Measurements from ENCODE around the gene FHOD1. TPM values are rescaled to one million over a fixed set of nuclear protein-coding genes. Genes with fewer than 3 reads are reported as not detected.
A peak's percentile ranks its signal among the peaks of the same experiment; 100 is the strongest.

FHOD1 gene
- total RNA-seq, 2 experiments from 2014 or later = 16.5 to 55.0 TPM

GRCh38 chr16:67186550-67186950 lies 60.7 kb downstream of the FHOD1 start:
- H3K4me2 ChIP-seq (ENCODE audit: low read length) = no peak overlapping the region
- ChIA-PET POLR2A (no interaction called here), CTCF (ENCODE audit: unreplicated experiment) (no interaction called here)

DNA sequence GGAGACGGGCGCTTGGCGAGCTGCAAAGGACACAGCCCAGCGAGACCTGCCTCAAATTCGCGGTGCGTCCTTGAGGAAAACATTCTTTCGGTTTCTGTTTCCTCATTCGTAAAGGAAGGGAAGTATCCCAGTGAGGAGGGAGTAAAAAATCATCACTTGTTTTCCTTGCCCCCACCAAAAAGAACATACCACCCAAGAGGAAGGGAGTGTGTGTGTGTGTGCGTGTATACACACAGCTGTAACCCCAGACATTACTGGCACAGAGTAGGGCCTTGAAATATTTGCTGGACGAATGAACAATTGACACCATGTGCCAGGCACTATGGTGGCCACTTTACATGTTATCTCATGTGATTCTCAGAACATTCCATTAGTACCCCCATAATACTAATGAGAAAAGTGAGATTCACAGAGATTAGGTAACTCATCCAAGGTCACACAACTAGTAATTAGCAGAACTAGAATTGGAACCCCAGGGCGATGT lies 61.6 kb downstream of the FHOD1 start:
- BruUV-seq (replicated peaks) = no TSS peak
- no peak overlapping the region for H3K4me3 ChIP-seq (ENCODE audit: low read depth, low read length, poor library complexity, severe bottlenecking)
- no peak overlapping the region for H3K4me2 ChIP-seq (ENCODE audit: low read length)
- no peak overlapping the region for H3K27ac ChIP-seq (ENCODE audit: low read depth, low read length, poor library complexity, severe bottlenecking)
- intact Hi-C loops (cut with micrococcal nuclease; ENCODE audit: unreplicated experiment) = loop anchor here (1.0 to 10.0 kb wide), 2 partner anchors 171 to 208 kb away; no protein-coding TSS in a partner anchor
- DNase-seq (ENCODE audit: low spot score) = no peak
- no peak overlapping the region; the same call in 1 of the 2 replicates for H2AFZ ChIP-seq (ENCODE audit: low read length)
- H3K4me1 ChIP-seq (ENCODE audit: insufficient read depth, low read length, poor library complexity, severe bottlenecking) = peaks cover 14% of the 10 kb centered on the region
- H3K9me2 ChIP-seq (ENCODE audit: insufficient read depth, low read length) = no peaks in the 10 kb centered on the region
- ChIA-PET POLR2A (no interaction called here), CTCF (ENCODE audit: unreplicated experiment) (no interaction called here)
- H3K79me2 ChIP-seq (ENCODE audit: insufficient read depth, low read depth, low read length) = no peaks in the 10 kb centered on the region
- no peaks in the 10 kb centered on the region for H3K36me3 ChIP-seq (ENCODE audit: insufficient read depth, low read length)
- no peaks in the 10 kb centered on the region for H3K9me3 ChIP-seq (ENCODE audit: low read length)
- TF ChIP-seq EZH2phosphoT487 (IDR thresholded peaks at IDR 0.05; ENCODE audit: borderline replicate concordance, low read depth, low read length) (no peak), CTCF (conservative IDR thresholded peaks at IDR 0.05; ENCODE audit: low read length) (peak; percentile 59; the same call in 1 of the 2 replicates)
- no peaks in the 10 kb centered on the region for H4K20me1 ChIP-seq (ENCODE audit: insufficient read depth, low read length)

More at GRCh38 chr16:67186550-67186950, 60.7 kb downstream of the FHOD1 start:
- Histone ChIP-seq H3K36me3 (ENCODE audit: insufficient read depth, low read length) (no peaks in the 10 kb centered on the region), H3K4me1 (ENCODE audit: insufficient read depth, low read length, poor library complexity, severe bottlenecking) (peaks cover 18% of the 10 kb centered on the region), H3K9me2 (ENCODE audit: insufficient read depth, low read length) (no peaks in the 10 kb centered on the region), H3K4me3 (ENCODE audit: low read depth, low read length, poor library complexity, severe bottlenecking) (no peak overlapping the region), H3K79me2 (ENCODE audit: insufficient read depth, low read depth, low read length) (no peaks in the 10 kb centered on the region), H4K20me1 (ENCODE audit: insufficient read depth, low read length) (no peaks in the 10 kb centered on the region), H3K27ac (ENCODE audit: low read depth, low read length, poor library complexity, severe bottlenecking) (no peak overlapping the region), H3K9me3 (ENCODE audit: low read length) (no peaks in the 10 kb centered on the region), H2AFZ (ENCODE audit: low read length) (no peak overlapping the region)
- TF ChIP-seq EZH2phosphoT487 (IDR thresholded peaks at IDR 0.05; ENCODE audit: borderline replicate concordance, low read depth, low read length) (no peak), CTCF (conservative IDR thresholded peaks at IDR 0.05; ENCODE audit: low read length) (no peak)
- DNase-seq (ENCODE audit: low spot score) = no peak
- intact Hi-C loops (cut with micrococcal nuclease; ENCODE audit: unreplicated experiment) = loop anchor here (10.0 kb wide), 1 partner anchor 172 kb away; no protein-coding TSS in a partner anchor
- no TSS peak for BruUV-seq (replicated peaks)

DNA sequence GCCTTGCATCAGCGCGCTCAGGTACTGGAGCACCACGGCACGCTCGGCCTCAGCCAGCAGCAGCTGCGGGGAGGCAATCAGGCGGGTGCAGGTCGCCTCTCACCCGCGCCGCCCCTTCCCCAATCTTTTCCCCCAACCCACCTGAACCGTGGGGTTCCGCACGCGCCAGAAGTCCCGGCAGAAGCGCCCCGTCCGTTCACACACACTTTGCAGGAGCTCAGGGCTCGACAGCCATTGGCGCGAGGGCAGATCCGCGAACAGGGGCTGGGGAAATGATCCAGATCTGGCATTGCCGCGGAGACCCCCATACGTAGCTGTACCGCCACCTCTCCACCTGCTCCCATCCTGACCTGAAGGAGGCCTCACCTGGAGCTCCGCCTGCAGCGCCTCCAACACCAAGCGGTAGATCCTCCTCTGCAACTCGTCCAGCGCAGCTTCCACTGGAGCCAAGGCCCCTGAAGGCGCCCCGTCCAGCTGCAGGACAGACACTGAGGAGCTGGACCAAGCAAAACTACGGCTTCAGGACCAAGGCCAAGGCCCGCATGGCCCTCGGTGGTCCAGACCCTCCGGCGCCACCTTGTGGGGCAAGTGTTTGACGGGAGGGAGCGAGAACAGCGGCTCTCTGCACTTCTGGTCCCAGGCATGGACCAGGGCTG lies 62.2 kb downstream of the FHOD1 start:
- no peaks in the 10 kb centered on the region for H3K36me3 ChIP-seq (ENCODE audit: insufficient read depth, low read length)
- H3K9me3 ChIP-seq (ENCODE audit: low read length) = no peaks in the 10 kb centered on the region
- peak; percentile 80 for DNase-seq (ENCODE audit: low spot score)
- BruUV-seq (replicated peaks) = no TSS peak
- no peaks in the 10 kb centered on the region for H3K9me2 ChIP-seq (ENCODE audit: insufficient read depth, low read length)
- ChIA-PET POLR2A (no interaction called here), CTCF (ENCODE audit: unreplicated experiment) (no interaction called here)
- H3K4me2 ChIP-seq (ENCODE audit: low read length) = no peak overlapping the region
- intact Hi-C loops (cut with micrococcal nuclease; ENCODE audit: unreplicated experiment) = loop anchor here (1.0 to 10.0 kb wide), 2 partner anchors 170 to 208 kb away; no protein-coding TSS in a partner anchor
- H3K27ac ChIP-seq (ENCODE audit: low read depth, low read length, poor library complexity, severe bottlenecking) = no peak overlapping the region
- no peak overlapping the region; the same call in 1 of the 2 replicates for H2AFZ ChIP-seq (ENCODE audit: low read length)
- H3K4me1 ChIP-seq (ENCODE audit: insufficient read depth, low read length, poor library complexity, severe bottlenecking) = peaks cover 14% of the 10 kb centered on the region
- no peak overlapping the region for H3K4me3 ChIP-seq (ENCODE audit: low read depth, low read length, poor library complexity, severe bottlenecking)
- peak; percentile 85 for TF ChIP-seq CTCF (conservative IDR thresholded peaks at IDR 0.05; ENCODE audit: low read length)
- no peak for TF ChIP-seq EZH2phosphoT487 (IDR thresholded peaks at IDR 0.05; ENCODE audit: borderline replicate concordance, low read depth, low read length)
- no peaks in the 10 kb centered on the region for H4K20me1 ChIP-seq (ENCODE audit: insufficient read depth, low read length)
- no peaks in the 10 kb centered on the region for H3K79me2 ChIP-seq (ENCODE audit: insufficient read depth, low read depth, low read length)

Data from OCI-LY7 (cell line).